GM23248 (cell line): ENCODE data around the gene ZBED1.

ENCODE experiments used
- EZH2 ChIP-seq: fragments of 200-600 bp; sonication (generic); IDR thresholded peaks from 2 replicates; pipeline ENCODE4 v1.6.1; 2018; ENCODE audit warnings: antibody characterized with exemption, mild to moderate bottlenecking; ENCODE audit not compliant: insufficient read depth, poor library complexity, severe bottlenecking
- EZH2phosphoT487 ChIP-seq: fragments of 200-600 bp; sonication (generic); IDR thresholded peaks from 2 replicates; pipeline ENCODE4 v1.6.1; 2018; ENCODE audit warnings: antibody characterized with exemption, moderate library complexity, mild to moderate bottlenecking, low read depth; ENCODE audit not compliant: insufficient read depth

DNA sequence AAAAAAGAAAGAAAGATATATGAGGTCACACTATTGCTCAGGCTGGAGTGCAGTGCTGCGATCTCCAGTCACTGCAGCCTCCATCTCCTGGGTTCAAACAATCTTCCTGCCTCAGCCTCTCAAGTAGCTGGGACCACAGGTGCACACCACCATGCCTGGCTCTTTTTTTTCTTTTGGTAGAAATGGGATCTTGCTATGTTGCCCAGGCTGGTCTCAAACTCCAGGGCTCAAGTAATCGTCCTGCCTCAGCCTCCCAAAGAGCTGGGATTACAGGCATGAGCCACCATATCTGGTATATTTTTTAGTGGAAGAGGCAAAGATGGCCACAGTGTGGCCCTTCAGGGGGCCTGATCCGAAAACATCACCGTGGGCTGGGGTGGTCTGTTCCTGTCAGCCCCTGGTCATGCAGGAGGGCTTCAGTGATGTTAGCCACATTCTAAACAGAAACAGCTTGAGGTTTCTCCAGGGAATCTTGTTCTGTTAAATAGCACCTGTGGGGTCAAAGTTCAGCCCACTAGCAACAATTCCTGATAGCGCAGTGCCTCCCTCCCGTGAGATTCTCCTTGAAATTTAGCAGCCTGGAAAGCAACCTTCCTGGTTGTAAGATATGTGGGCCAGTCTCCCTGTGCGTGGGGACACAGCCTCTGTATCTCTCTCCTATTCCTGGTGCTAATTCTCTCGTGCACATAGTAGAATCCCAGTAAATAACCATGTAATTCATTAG is 7.3 kb upstream of the ZBED1 start:
- TF ChIP-seq EZH2 (no peak), EZH2phosphoT487 (no peak)
